Osteocyte (in vitro differentiated cells): ENCODE measurements around the gene TNS1. TPM values are rescaled to one million over a fixed set of nuclear protein-coding genes. Genes with fewer than 3 reads are reported as not detected.
A peak's percentile ranks its signal among the peaks of the same experiment; 100 is the strongest.

Source experiments
- DNase-seq: peaks from one replicate; pipeline ENCODE4 v3.0.0; 2021; ENCODE audit warnings: mixed read lengths; ENCODE audit not compliant: unreplicated experiment; ENCODE audit errors: extremely low spot score
- H3K27ac Mint-ChIP-seq: one replicate; pipeline ENCODE4 v1.8.0; 2021; ENCODE audit warnings: mild to moderate bottlenecking, mixed read lengths; ENCODE audit not compliant: unreplicated experiment
- H3K27me3 Mint-ChIP-seq: one replicate; pipeline ENCODE4 v1.8.0; 2021; ENCODE audit warnings: mixed read lengths; ENCODE audit not compliant: unreplicated experiment
- H3K36me3 Mint-ChIP-seq: one replicate; pipeline ENCODE4 v1.8.0; 2021; ENCODE audit warnings: mixed read lengths; ENCODE audit not compliant: unreplicated experiment
- H3K4me1 Mint-ChIP-seq: one replicate; pipeline ENCODE4 v1.8.0; 2021; ENCODE audit warnings: mixed read lengths; ENCODE audit not compliant: unreplicated experiment
- H3K4me3 Mint-ChIP-seq: one replicate; pipeline ENCODE4 v1.8.0; 2021; ENCODE audit warnings: mild to moderate bottlenecking, moderate library complexity, mixed read lengths; ENCODE audit not compliant: unreplicated experiment
- H3K9me3 Mint-ChIP-seq: one replicate; pipeline ENCODE4 v1.8.0; 2021; ENCODE audit warnings: mixed read lengths; ENCODE audit not compliant: unreplicated experiment
- CTCF ChIP-seq: fragments of 200-600 bp; sonication (generic); IDR thresholded peaks from 2 replicates; pipeline ENCODE4 v1.5.0; 2021; ENCODE audit warnings: antibody characterized with exemption, mild to moderate bottlenecking, moderate library complexity
- total RNA-seq: library from RNA; stranded (reverse); gene quantifications from 2 replicates; pipeline ENCODE4 v1.2.1, GENCODE V29; 2021

The TNS1 gene
- total RNA-seq, 1 donor from 2014 or later, result 80.8 TPM

GRCh38 chr2:218003281-218003944 is 618 bp upstream of the TNS1 start:
- Mint-ChIP-seq H3K36me3 (no peaks in the 10 kb centered on the region), H3K9me3 (no peaks in the 10 kb centered on the region), H3K4me3 (peak overlapping the region; percentile 79), H3K4me1 (peaks cover 74% of the 10 kb centered on the region), H3K27me3 (no peaks in the 10 kb centered on the region), H3K27ac (peak overlapping the region; percentile 98)
- DNase-seq, result no peak
- no peak for TF ChIP-seq CTCF

- no peak for TF ChIP-seq CTCF
- Mint-ChIP-seq H3K4me3 (peak overlapping the region; percentile 79), H3K36me3 (no peaks in the 10 kb centered on the region), H3K27me3 (no peaks in the 10 kb centered on the region), H3K9me3 (no peaks in the 10 kb centered on the region), H3K27ac (peak overlapping the region; percentile 98), H3K4me1 (peaks cover 79% of the 10 kb centered on the region)
- DNase-seq, result no peak
Observed at GRCh38 chr2:218002143-218002844, 501 bp downstream of the TNS1 start.

- Mint-ChIP-seq H3K4me3 (peak overlapping the region; percentile 79), H3K9me3 (no peaks in the 10 kb centered on the region), H3K27ac (peak overlapping the region; percentile 98), H3K4me1 (peaks cover 86% of the 10 kb centered on the region), H3K27me3 (no peaks in the 10 kb centered on the region), H3K36me3 (no peaks in the 10 kb centered on the region)
- no peak for TF ChIP-seq CTCF
- DNase-seq, result no peak
Observed at GRCh38 chr2:218001629-218002028, 1.2 kb downstream of the TNS1 start.

- no peak for TF ChIP-seq CTCF
- Mint-ChIP-seq H3K36me3 (no peaks in the 10 kb centered on the region), H3K4me1 (peaks cover 87% of the 10 kb centered on the region), H3K9me3 (no peaks in the 10 kb centered on the region), H3K27ac (peak overlapping the region; percentile 48), H3K4me3 (peak overlapping the region; percentile 54), H3K27me3 (no peaks in the 10 kb centered on the region)
- no peak for DNase-seq
Observed at GRCh38 chr2:218000136-218000535, 2.7 kb downstream of the TNS1 start.

GRCh38 chr2:217999595-217999959 is 3.2 kb downstream of the TNS1 start:
- Mint-ChIP-seq H3K27me3 (no peaks in the 10 kb centered on the region), H3K4me1 (peaks cover 87% of the 10 kb centered on the region), H3K4me3 (peak overlapping the region; percentile 14), H3K9me3 (no peaks in the 10 kb centered on the region), H3K27ac (peak overlapping the region; percentile 48), H3K36me3 (no peaks in the 10 kb centered on the region)
- no peak for DNase-seq
- TF ChIP-seq CTCF, result no peak
